Measurements from ENCODE around the gene SLC35F1. TPM values are rescaled to one million over a fixed set of nuclear protein-coding genes. Genes with fewer than 3 reads are reported as not detected.

Gene SLC35F1
- total RNA-seq, 1 experiment from 2014 or later: 4.3 TPM

GRCh38 chr6:118102401-118102800 is 195.3 kb downstream of the SLC35F1 start:
- H3K36me3 Mint-ChIP-seq (ENCODE audit: insufficient read depth in 1 of 3, low read depth in 3 of 3): peaks cover 2 to 25% (median 14%) of the 10 kb centered on the region in 3 experiments; a peak in 6 of 7 replicates
- H3K27me3 Mint-ChIP-seq (ENCODE audit: low read depth): no peaks in the 10 kb centered on the region
- H3K23me2 ChIP-seq (ENCODE audit: insufficient read length, low read depth, low read length, poor library complexity, severe bottlenecking): no peaks in the 10 kb centered on the region
- no peaks in the 10 kb centered on the region for H3K27me3 ChIP-seq (ENCODE audit: insufficient read depth, low read length)
- H3K4me2 ChIP-seq (ENCODE audit: insufficient read depth, insufficient read length, low read length): no peak overlapping the region
- peaks cover 11 to 12% of the 10 kb centered on the region in 2 experiments for H3K4me1 Mint-ChIP-seq
- no peak for TF ChIP-seq CTCF (conservative IDR thresholded peaks at IDR 0.05)
- no peaks in the 10 kb centered on the region for H3K79me2 ChIP-seq (ENCODE audit: insufficient read depth, low read length)
- no peaks in the 10 kb centered on the region for H3K79me1 ChIP-seq (ENCODE audit: insufficient read depth, low read depth, low read length, poor library complexity, severe bottlenecking)
- no peak overlapping the region for H2AK5ac ChIP-seq (ENCODE audit: insufficient read length, low read length)
- H3K4ac ChIP-seq (ENCODE audit: low read depth, low read length): no peak overlapping the region
- no peak overlapping the region for H2BK5ac ChIP-seq (ENCODE audit: insufficient read length, low read length)
- peaks cover 13% of the 10 kb centered on the region for H3K9me3 ChIP-seq (ENCODE audit: control insufficient read depth, low read depth, low read length)
- no peak overlapping the region for H3K4me3 Mint-ChIP-seq
- no peak overlapping the region for H2AFZ ChIP-seq (ENCODE audit: low read length)
- no peak overlapping the region for H4K5ac ChIP-seq (ENCODE audit: insufficient read length, low read depth, low read length)
- H3K27ac ChIP-seq (ENCODE audit: insufficient read length, low read depth, low read length): no peak overlapping the region
- H2BK120ac ChIP-seq (ENCODE audit: low read depth, low read length, poor library complexity, severe bottlenecking): no peak overlapping the region
- H4K91ac ChIP-seq (ENCODE audit: insufficient read length, low read depth, low read length): no peak overlapping the region
- H4K8ac ChIP-seq (replicated peaks; ENCODE audit: insufficient read length, low read depth, low read length): no peak overlapping the region
- peaks cover 17 to 22% of the 10 kb centered on the region in 2 experiments for H3K9me3 Mint-ChIP-seq
- no peak overlapping the region for H2BK15ac ChIP-seq (ENCODE audit: low read depth, low read length)
- H3T11ph ChIP-seq (ENCODE audit: low read length): no peak overlapping the region
- no peak overlapping the region for H2BK20ac ChIP-seq (ENCODE audit: low read depth, low read length, poor library complexity, severe bottlenecking)
- no peak overlapping the region for H3K9ac ChIP-seq (ENCODE audit: extremely low read depth, insufficient read length, low read length)
- no peaks in the 10 kb centered on the region for H3K4me1 ChIP-seq (ENCODE audit: insufficient read depth, low read length)
- no peak overlapping the region for H3K18ac ChIP-seq (ENCODE audit: insufficient read length, low read depth, low read length)
- no peaks in the 10 kb centered on the region for H4K20me1 ChIP-seq (ENCODE audit: control insufficient read depth, insufficient read depth, insufficient read length)
- no peak overlapping the region for H3K23ac ChIP-seq (ENCODE audit: insufficient read length, low read depth, low read length)
- no peak for DNase-seq
- no CpG with 5 or more reads among the region's 2 CpGs for WGBS (ENCODE audit: extremely low coverage, insufficient read length, low lambda C conversion rate)
- H3K56ac ChIP-seq (ENCODE audit: insufficient read length, low read depth, low read length): no peak overlapping the region
- no peak overlapping the region for H2BK12ac ChIP-seq (ENCODE audit: insufficient read length, low read depth, low read length)
- H3K27ac Mint-ChIP-seq: no peak overlapping the region
- H3K14ac ChIP-seq (ENCODE audit: insufficient read depth, low read length): no peak overlapping the region
